ENCODE results near the gene ARHGDIG.
"Not testable (repeated sequence)": the region's sequence is repeated elsewhere in the genome, so short reads cannot be mapped to it uniquely, and the experiment has no call there.

The ARHGDIG gene

GRCh38 chr16:280552-280951 is at the start of gene ARHGDIG:
TSS of gene ARHGDIG (plus strand) at chr16:280591. CDS start at chr16:280681, 90 bp downstream.
- DNase-seq: no peak

GRCh38 chr16:230949-231348 is 49.4 kb upstream of the ARHGDIG start:
- no peak for DNase-seq

GRCh38 chr16:234468-235305 is 45.7 kb upstream of the ARHGDIG start, which contains the start of gene FAM234A:
TSS of gene FAM234A (plus strand) at chr16:234821. CDS start at chr16:254414, 19,593 bp downstream.
- DNase-seq: peak; percentile 90

GRCh38 chr16:239948-240277 is 40.5 kb upstream of the ARHGDIG start:
- no peak for DNase-seq

- no peak for DNase-seq
Measured at GRCh38 chr16:240559-240958, 39.8 kb upstream of the ARHGDIG start.

- DNase-seq: no peak
Measured at GRCh38 chr16:242281-242680, 38.1 kb upstream of the ARHGDIG start.

- DNase-seq: no peak
Measured at GRCh38 chr16:243348-243747, 37.0 kb upstream of the ARHGDIG start.

GRCh38 chr16:245105-245504 is 35.3 kb upstream of the ARHGDIG start:
- no peak for DNase-seq

GRCh38 chr16:247027-247426 is 33.4 kb upstream of the ARHGDIG start:
- no peak for DNase-seq

- no peak for DNase-seq
Measured at GRCh38 chr16:249431-249830, 31.0 kb upstream of the ARHGDIG start.

GRCh38 chr16:252366-253337 is 27.7 kb upstream of the ARHGDIG start:
- DNase-seq: no peak

- DNase-seq: no peak
Measured at GRCh38 chr16:253833-254232, 26.6 kb upstream of the ARHGDIG start.

GRCh38 chr16:254461-254860 is 25.9 kb upstream of the ARHGDIG start:
- no peak for DNase-seq

GRCh38 chr16:255183-255582 is 25.2 kb upstream of the ARHGDIG start:
- no peak for DNase-seq

GRCh38 chr16:258091-258490 is 22.3 kb upstream of the ARHGDIG start:
- not testable (repeated sequence) for DNase-seq

GRCh38 chr16:259226-259625 is 21.2 kb upstream of the ARHGDIG start:
- DNase-seq: no peak

GRCh38 chr16:259814-260253 is 20.6 kb upstream of the ARHGDIG start:
- no peak for DNase-seq

- DNase-seq: no peak
Measured at GRCh38 chr16:260326-260725, 20.1 kb upstream of the ARHGDIG start.

GRCh38 chr16:261031-261691 is 19.2 kb upstream of the ARHGDIG start:
- DNase-seq: no peak

GRCh38 chr16:262121-262745 is 18.2 kb upstream of the ARHGDIG start:
- no peak for DNase-seq

GRCh38 chr16:263182-263774 is 17.1 kb upstream of the ARHGDIG start:
- no peak for DNase-seq

- no peak for DNase-seq
Measured at GRCh38 chr16:263944-264343, 16.4 kb upstream of the ARHGDIG start.
